GM12872 (cell line): ENCODE data around the gene DSCAML1.

Source experiments
- TF ChIP-seq, protein P1 (sequence below): IDR thresholded peaks from 3 replicates; pipeline ENCODE4 v1.5.1; 2011; ENCODE audit warnings: low read depth, mild to moderate bottlenecking, low read length, moderate library complexity; ENCODE audit not compliant: insufficient read depth

Gene DSCAML1

DNA sequence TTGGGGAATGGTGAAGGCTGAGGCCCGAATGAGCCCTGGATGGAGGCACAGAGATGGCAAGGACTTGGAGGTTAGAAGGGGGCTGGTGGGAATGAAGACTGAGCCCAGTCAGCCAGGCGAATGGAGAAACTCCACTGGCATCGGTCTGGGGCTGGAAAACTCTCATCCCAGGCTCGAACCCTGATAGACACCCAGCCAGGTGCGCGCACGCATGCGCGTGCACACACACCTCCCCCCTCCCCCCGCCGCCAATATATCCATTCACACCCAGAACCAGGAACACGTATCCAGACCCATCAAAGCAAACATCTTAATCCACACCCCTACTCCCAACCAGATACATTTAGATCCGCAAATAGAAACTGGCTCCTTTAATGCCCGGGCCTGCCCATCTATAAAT, 330.1 kb downstream of the DSCAML1 start:
- TF ChIP-seq, protein P1, sequence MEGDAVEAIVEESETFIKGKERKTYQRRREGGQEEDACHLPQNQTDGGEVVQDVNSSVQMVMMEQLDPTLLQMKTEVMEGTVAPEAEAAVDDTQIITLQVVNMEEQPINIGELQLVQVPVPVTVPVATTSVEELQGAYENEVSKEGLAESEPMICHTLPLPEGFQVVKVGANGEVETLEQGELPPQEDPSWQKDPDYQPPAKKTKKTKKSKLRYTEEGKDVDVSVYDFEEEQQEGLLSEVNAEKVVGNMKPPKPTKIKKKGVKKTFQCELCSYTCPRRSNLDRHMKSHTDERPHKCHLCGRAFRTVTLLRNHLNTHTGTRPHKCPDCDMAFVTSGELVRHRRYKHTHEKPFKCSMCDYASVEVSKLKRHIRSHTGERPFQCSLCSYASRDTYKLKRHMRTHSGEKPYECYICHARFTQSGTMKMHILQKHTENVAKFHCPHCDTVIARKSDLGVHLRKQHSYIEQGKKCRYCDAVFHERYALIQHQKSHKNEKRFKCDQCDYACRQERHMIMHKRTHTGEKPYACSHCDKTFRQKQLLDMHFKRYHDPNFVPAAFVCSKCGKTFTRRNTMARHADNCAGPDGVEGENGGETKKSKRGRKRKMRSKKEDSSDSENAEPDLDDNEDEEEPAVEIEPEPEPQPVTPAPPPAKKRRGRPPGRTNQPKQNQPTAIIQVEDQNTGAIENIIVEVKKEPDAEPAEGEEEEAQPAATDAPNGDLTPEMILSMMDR, result no peak

DNA sequence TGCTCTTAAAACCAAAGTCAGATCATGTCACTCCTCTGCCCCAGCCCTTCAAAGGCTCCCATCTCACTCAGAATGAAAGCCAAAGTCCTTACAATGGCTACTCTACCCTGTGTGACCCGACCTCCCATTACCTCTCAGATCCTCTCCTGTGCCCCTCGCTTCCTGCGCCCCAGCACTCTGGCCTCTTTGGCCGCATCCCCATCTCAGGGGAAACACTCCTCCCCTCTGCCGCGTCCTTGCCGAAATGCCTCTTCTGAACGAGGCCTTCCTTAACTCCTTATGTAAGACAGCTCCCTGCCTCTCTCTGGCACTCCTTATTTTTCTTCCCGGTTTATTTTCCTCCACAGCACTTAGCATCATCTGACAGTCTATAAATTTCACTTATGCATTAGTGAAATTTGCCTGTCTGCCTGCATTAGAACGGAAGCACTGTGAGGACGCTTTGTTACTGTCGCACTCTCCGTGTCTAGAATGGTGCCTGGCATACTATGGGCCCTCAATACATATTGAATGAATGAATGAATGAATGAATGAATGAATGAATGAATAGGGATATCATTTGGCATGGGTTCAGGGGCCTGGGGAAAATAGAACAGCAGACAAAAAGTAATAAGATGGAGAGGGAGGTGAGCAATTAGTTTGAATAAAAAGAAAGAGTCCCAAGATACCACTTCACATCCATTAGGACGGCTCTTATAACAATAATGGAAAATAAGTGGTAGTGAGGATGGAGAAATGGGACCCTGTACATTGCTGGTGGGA, 331.6 kb downstream of the DSCAML1 start:
- TF ChIP-seq, protein P1, result no peak

DNA sequence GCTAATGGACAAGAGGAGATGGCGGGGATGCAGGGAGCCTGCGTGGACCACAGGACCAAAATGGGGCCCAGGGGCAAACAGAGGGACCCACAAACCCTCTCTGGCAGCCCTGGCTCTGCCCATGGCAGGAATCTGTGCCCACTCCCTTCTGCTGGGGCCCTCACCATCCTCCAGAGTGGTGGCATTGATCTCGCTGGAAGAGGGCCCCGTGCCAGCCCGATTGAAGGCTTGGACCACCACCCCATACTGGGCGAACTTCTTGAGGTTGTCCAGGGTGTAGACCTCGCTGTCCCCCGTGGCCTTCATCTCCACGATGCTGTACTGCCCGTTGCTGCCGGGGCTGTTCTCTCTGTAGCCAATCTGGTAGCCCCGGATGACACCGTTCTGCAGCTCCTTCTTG, 332.2 kb downstream of the DSCAML1 start:
- TF ChIP-seq, protein P1, result no peak

DNA sequence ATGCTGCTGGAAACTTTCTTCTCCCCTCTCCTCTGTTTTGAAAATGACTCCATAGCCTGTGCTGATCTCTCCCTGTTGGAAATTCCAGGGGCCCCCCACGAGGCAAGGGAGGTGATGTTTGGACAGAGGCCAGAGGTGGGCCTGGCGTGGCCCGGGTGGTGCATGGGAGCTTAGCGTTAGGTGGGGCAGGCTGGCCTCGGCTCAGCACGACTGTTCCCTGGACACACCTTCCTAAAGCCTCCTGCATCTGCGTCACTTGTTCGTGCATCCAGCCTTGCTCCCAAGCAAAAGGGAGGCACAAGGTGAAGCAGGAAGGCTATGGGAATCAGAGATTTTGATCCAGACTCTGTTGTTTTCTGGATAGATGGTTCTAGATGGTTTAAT, 334.2 kb downstream of the DSCAML1 start:
- TF ChIP-seq, protein P1, result no peak

DNA sequence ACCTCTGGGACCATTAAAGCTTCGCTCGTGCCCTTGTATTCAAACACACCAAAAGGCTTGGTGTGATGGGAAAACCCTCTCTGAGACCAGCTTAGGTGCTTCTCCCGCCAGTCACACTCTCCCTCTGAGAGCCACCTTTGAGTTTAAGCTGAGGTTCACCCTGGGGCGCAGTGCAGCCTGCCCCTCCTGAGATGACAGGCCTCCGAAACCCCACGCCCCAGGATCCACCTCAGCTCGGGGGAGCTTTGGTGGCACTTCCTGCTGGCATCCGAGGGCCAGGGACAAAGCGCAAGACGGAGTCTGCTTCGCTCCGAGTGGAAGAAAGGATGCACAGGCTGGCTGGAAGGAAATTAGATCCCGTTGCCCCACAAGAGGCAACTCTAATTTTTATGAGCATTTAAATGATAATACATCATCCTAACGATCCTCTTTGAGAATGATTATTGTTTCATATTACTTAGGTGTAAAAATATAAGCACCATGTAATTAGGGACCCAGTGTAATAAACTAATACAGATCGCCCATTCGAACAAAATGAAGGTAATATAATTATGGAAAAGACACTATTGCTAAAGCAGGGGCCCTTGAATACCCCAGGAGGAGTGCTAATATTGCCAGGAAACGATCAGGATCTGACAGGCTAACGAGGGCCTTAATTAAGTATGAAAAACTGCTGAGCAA, 334.7 kb downstream of the DSCAML1 start:
- TF ChIP-seq, protein P1, result no peak

DNA sequence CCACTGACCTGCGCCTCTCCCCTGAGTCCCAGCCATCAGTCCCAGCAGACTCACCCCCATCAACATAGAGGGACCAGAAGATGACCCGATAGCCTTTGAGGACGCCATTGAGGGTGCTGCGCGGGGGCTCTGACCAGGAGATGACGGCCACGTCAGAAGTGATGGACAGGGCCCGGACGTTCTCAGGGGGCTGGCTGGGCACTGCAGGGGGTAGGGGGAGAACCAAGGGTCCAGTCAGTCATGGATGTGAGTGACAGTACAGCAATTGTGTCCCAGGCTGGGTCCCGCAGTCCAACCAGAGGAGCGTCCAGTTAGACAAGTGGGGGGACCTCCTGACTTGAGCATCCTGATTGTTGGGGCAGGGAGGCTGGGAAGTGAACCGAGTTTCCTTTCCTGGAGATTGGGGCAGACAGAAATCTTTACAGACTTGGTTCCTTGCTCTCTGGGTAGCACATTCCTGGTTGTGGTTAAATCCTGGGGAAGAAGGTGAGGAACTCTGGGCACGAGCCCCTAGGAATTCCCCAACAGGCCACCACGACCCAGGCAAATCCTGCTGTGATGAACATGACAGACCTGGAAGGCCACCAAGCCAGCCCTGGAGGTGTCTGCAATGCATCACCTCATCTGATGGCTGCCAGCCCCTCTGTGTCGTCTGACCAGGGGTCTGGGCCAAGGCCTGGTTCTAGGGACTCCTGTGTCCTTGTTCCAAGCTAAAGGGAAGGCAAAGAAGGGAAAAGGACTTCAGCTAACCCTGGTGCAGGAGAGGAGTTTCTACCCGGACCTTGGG, 335.4 kb downstream of the DSCAML1 start:
- TF ChIP-seq, protein P1, result no peak

DNA sequence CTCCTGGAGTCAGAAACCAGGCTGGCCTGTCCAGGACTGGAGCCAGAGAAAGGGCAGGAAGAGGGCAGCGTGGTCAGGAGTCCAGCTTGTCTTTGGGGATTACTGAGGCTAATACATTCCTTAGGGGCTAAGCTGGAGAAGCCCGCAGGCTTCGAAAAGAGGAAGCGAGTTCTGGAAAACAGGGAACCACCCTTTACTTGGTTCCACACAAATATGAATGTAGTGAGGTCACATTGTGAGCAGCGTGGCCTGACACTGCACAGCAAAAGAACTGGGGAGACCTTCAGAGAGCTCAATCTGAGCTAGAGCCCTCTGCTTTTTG, 337.1 kb downstream of the DSCAML1 start:
- TF ChIP-seq, protein P1, result no peak
